GM12878 (cell line): ENCODE data around the gene CAMK2B. TPM values are rescaled to one million over a fixed set of nuclear protein-coding genes. Genes with fewer than 3 reads are reported as not detected.

Experiments
- CBFB ChIP-seq: IDR thresholded peaks from 2 replicates; pipeline ENCODE4 v1.6.1; 2016; ENCODE audit warnings: antibody characterized with exemption, low read depth
- CBX5 ChIP-seq: sonication (generic); IDR thresholded peaks from 2 replicates; pipeline ENCODE4 v1.6.1; 2016; ENCODE audit warnings: low read depth, moderate library complexity, mild to moderate bottlenecking, inconsistent platforms
- E4F1 ChIP-seq: fragments of 450-650 bp; IDR thresholded peaks from 2 replicates; pipeline ENCODE4 v1.6.1; 2018; ENCODE audit warnings: borderline replicate concordance, mild to moderate bottlenecking; ENCODE audit not compliant: partially characterized antibody
- HDAC2 ChIP-seq: fragments of 200-600 bp; sonication (generic); IDR thresholded peaks from 2 replicates; pipeline ENCODE4 v1.6.1; 2017
- HDAC6 ChIP-seq: fragments of 200-600 bp; sonication (generic); IDR thresholded peaks from one replicate; pipeline ENCODE4 v1.8.0; 2017; ENCODE audit warnings: antibody characterized with exemption; ENCODE audit not compliant: unreplicated experiment
- IRF4 ChIP-seq: IDR thresholded peaks from 2 replicates; pipeline ENCODE4 v1.6.1; 2011; ENCODE audit warnings: low read depth, low read length
- JUND ChIP-seq: IDR thresholded peaks from 2 replicates; pipeline ENCODE4 v1.6.1; 2012; ENCODE audit warnings: low read depth, mild to moderate bottlenecking, low read length, improper control_type of control experiment, moderate library complexity
- KAT2A ChIP-seq: conservative IDR thresholded peaks from 2 replicates; pipeline ENCODE4 v1.6.1; 2011; ENCODE audit warnings: low read depth, low read length; ENCODE audit not compliant: control insufficient read depth
- MXI1 ChIP-seq: fragments of 150-350 bp; IDR thresholded peaks from 2 replicates; pipeline ENCODE4 v1.6.1; 2011; ENCODE audit warnings: low read depth, mild to moderate bottlenecking, inconsistent platforms, low read length, improper control_type of control experiment
- NFYA ChIP-seq: IDR thresholded peaks from 2 replicates; pipeline ENCODE4 v1.6.1; 2011; ENCODE audit warnings: low read depth, mild to moderate bottlenecking, low read length, improper control_type of control experiment, borderline replicate concordance
- NFYB ChIP-seq: IDR thresholded peaks from 2 replicates; pipeline ENCODE4 v1.6.1; 2011; ENCODE audit warnings: low read depth, mild to moderate bottlenecking, low read length, improper control_type of control experiment, moderate library complexity; ENCODE audit not compliant: insufficient read depth
- PML ChIP-seq: IDR thresholded peaks from 2 replicates; pipeline ENCODE4 v1.6.1; 2012; ENCODE audit warnings: low read length, inconsistent platforms
- RAD21 ChIP-seq: IDR thresholded peaks from 2 replicates; pipeline ENCODE4 v1.6.1; 2011; ENCODE audit warnings: mild to moderate bottlenecking, low read depth, low read length, moderate library complexity; ENCODE audit not compliant: insufficient read depth
- RAD51 ChIP-seq: fragments of 450-650 bp; IDR thresholded peaks from 2 replicates; pipeline ENCODE4 v1.6.1; 2016; ENCODE audit warnings: moderate library complexity, mild to moderate bottlenecking, inconsistent platforms
- TCF3 ChIP-seq: IDR thresholded peaks from 2 replicates; pipeline ENCODE4 v1.6.1; 2012; ENCODE audit warnings: low read depth, mild to moderate bottlenecking, low read length, borderline replicate concordance; ENCODE audit not compliant: insufficient read depth
- ZBTB4 ChIP-seq: fragments of 450-650 bp; formaldehyde crosslinking; IDR thresholded peaks from 2 replicates; pipeline ENCODE4 v1.4.0; 2022; ENCODE audit warnings: mild to moderate bottlenecking, moderate library complexity
- ZNF207 ChIP-seq: fragments of 450-650 bp; IDR thresholded peaks from 2 replicates; pipeline ENCODE4 v1.6.1; 2014; ENCODE audit warnings: antibody characterized with exemption, mild to moderate bottlenecking, borderline replicate concordance
- ZNF592 ChIP-seq: fragments of 450-650 bp; IDR thresholded peaks from 2 replicates; pipeline ENCODE4 v1.6.1; 2017; ENCODE audit warnings: mild to moderate bottlenecking, moderate library complexity
- polyA plus RNA-seq, 11 experiments: library from polyadenylated mRNA; depleted of rRNA in 4 of 11; unstranded in 6 of 11; stranded (reverse) in 5 of 11; fragments of >200 nt; fragmentation: Nextera tagmentation in 4 of 11; fragmentation: Illumina TruSeq in 1 of 11; extraction: Ambion mirVana in 4 of 11; extraction: Trizol in 1 of 11; gene quantifications; 1 replicate in 1 of 11; 2 replicates in 10 of 11; pipeline versions ENCODE4 v1.2.1 to v1.2.3, GENCODE V29; 2011 to 2016; ENCODE audit warnings: inconsistent platforms in 2 of 11, missing spikeins in 2 of 11, low read depth in 1 of 11
- total RNA-seq, 4 experiments: library from RNA; depleted of rRNA in 3 of 4; stranded (reverse); fragments of >200 nt in 3 of 4; fragmentation: Illumina TruSeq in 1 of 4; extraction: Trizol in 1 of 4; gene quantifications; 2 replicates each; pipeline versions ENCODE4 v1.2.1 to v1.2.3, GENCODE V29; 2013 to 2021

CAMK2B gene
- total and polyA plus RNA-seq, 10 of the 15 experiments (the other 5 are each of a cell fraction or from before 2014, with no cell fraction given): 0.06 to 0.23 (median 0.11) TPM; not detected in 5

GRCh38 chr7:44200699-44201461, 124.5 kb downstream of the CAMK2B start, which contains the start of gene YKT6 (continued):
- TF ChIP-seq RAD51: no peak
- peak; percentile 76 for TF ChIP-seq TCF3
- peak; percentile 82; the same call in 1 of the 2 replicates for TF ChIP-seq PML
- no peak for TF ChIP-seq RAD21
- TF ChIP-seq NFYA: no peak
- no peak for TF ChIP-seq NFYB
- peak; percentile 68 for TF ChIP-seq MXI1
- no peak for TF ChIP-seq CBX5
- peak; percentile 70 for TF ChIP-seq E4F1
- TF ChIP-seq ZNF207: peak; percentile 58; the same call in 1 of the 2 replicates
- TF ChIP-seq IRF4: no peak
- peak; percentile 26 for TF ChIP-seq HDAC6
- no peak for TF ChIP-seq HDAC2
- TF ChIP-seq ZBTB4 (CRISPR knock-in tag): no peak
- TF ChIP-seq JUND: no peak
- TF ChIP-seq CBFB: no peak
- no peak for TF ChIP-seq KAT2A
- no peak for TF ChIP-seq ZNF592
